DOHH2 (cell line): Measurements from ENCODE around the gene TAF11.

ENCODE experiments used
- EZH2phosphoT487 ChIP-seq: fragments of 200-600 bp; sonication (generic); IDR thresholded peaks from 2 replicates; pipeline ENCODE4 v1.6.1; 2017; ENCODE audit warnings: borderline replicate concordance, mild to moderate bottlenecking, antibody characterized with exemption, low read length, moderate library complexity, mixed read lengths
- TF ChIP-seq, protein P1 (sequence below): fragments of 200-600 bp; sonication (generic); IDR thresholded peaks from one replicate; pipeline ENCODE4 v1.5.1; 2014; ENCODE audit warnings: antibody characterized with exemption, mild to moderate bottlenecking, low read depth, low read length; ENCODE audit not compliant: poor library complexity, severe bottlenecking

- TF ChIP-seq, protein P1, sequence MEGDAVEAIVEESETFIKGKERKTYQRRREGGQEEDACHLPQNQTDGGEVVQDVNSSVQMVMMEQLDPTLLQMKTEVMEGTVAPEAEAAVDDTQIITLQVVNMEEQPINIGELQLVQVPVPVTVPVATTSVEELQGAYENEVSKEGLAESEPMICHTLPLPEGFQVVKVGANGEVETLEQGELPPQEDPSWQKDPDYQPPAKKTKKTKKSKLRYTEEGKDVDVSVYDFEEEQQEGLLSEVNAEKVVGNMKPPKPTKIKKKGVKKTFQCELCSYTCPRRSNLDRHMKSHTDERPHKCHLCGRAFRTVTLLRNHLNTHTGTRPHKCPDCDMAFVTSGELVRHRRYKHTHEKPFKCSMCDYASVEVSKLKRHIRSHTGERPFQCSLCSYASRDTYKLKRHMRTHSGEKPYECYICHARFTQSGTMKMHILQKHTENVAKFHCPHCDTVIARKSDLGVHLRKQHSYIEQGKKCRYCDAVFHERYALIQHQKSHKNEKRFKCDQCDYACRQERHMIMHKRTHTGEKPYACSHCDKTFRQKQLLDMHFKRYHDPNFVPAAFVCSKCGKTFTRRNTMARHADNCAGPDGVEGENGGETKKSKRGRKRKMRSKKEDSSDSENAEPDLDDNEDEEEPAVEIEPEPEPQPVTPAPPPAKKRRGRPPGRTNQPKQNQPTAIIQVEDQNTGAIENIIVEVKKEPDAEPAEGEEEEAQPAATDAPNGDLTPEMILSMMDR, result no peak
- no peak for TF ChIP-seq EZH2phosphoT487
These were observed 9.9 kb upstream of the TAF11 start for GRCh38 chr6:34897716-34898115.
